Measurements from ENCODE around the gene CPED1. TPM values are rescaled to one million over a fixed set of nuclear protein-coding genes. Genes with fewer than 3 reads are reported as not detected.

The CPED1 gene
- total RNA-seq, 2 experiments from 2014 or later = not detected

DNA sequence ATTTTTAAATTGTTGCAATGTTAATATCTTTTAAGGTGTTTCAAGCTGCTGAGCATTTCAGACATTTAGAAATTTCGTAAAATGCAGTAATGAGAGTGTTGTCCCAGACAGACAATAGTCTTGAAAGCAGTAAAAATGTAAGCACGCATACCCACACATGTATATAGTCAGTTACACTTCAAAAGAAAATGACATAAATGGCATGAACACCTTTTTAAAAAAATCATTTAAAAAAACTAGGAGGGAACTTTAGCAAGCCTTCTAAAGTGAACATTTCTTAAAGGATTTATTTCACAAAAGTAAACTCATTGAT lies 51.0 kb downstream of the CPED1 start:
- Histone ChIP-seq H3K4me3 (ENCODE audit: low read depth, low read length, poor library complexity, severe bottlenecking) (no peak overlapping the region), H3K27ac (ENCODE audit: low read depth, low read length, poor library complexity, severe bottlenecking) (no peak overlapping the region), H2AFZ (ENCODE audit: low read length) (no peak overlapping the region), H3K9me3 (ENCODE audit: low read length) (no peaks in the 10 kb centered on the region), H3K9me2 (ENCODE audit: insufficient read depth, low read length) (no peaks in the 10 kb centered on the region), H3K79me2 (ENCODE audit: insufficient read depth, low read depth, low read length) (no peaks in the 10 kb centered on the region), H3K4me1 (ENCODE audit: insufficient read depth, low read length, poor library complexity, severe bottlenecking) (no peaks in the 10 kb centered on the region), H3K36me3 (ENCODE audit: insufficient read depth, low read length) (no peaks in the 10 kb centered on the region), H3K4me2 (ENCODE audit: low read length) (no peak overlapping the region), H4K20me1 (ENCODE audit: insufficient read depth, low read length) (no peaks in the 10 kb centered on the region)
- POLR2A ChIA-PET = interaction anchor here (0.7 to 1.2 kb wide), 2 partner anchors 13 to 88 kb away, joined by 3 to 4 read pairs; no protein-coding TSS in a partner anchor
- intact Hi-C loops (cut with micrococcal nuclease; ENCODE audit: unreplicated experiment) = no loop called here
- TF ChIP-seq EZH2phosphoT487 (IDR thresholded peaks at IDR 0.05; ENCODE audit: borderline replicate concordance, low read depth, low read length) = no peak
- TF ChIP-seq, protein P1, sequence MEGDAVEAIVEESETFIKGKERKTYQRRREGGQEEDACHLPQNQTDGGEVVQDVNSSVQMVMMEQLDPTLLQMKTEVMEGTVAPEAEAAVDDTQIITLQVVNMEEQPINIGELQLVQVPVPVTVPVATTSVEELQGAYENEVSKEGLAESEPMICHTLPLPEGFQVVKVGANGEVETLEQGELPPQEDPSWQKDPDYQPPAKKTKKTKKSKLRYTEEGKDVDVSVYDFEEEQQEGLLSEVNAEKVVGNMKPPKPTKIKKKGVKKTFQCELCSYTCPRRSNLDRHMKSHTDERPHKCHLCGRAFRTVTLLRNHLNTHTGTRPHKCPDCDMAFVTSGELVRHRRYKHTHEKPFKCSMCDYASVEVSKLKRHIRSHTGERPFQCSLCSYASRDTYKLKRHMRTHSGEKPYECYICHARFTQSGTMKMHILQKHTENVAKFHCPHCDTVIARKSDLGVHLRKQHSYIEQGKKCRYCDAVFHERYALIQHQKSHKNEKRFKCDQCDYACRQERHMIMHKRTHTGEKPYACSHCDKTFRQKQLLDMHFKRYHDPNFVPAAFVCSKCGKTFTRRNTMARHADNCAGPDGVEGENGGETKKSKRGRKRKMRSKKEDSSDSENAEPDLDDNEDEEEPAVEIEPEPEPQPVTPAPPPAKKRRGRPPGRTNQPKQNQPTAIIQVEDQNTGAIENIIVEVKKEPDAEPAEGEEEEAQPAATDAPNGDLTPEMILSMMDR (conservative IDR thresholded peaks at IDR 0.05; ENCODE audit: low read length) = no peak
- DNase-seq (ENCODE audit: low spot score) = no peak
- CTCF ChIA-PET (ENCODE audit: unreplicated experiment) = no interaction called here
- BruUV-seq (replicated peaks) = no TSS peak

DNA sequence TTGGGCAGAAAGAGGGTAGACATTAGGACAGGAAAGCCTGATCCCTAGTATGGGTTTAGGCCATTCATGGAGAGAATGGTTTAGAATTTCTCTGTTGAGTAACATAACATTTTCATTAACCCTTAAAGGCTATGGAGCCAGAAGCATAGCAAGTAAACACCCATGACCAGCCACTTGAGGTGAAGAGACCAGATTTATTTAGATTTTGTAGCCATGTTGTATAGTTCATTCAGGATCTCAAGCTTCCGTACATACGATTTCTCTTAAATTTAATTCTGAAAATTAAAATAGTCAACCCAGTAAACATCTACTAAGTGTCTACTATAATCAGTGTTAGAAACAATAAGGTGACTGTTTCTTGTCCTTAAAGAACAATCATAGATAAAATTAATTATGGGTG lies 51.5 kb downstream of the CPED1 start:
- TF ChIP-seq, protein P1 (conservative IDR thresholded peaks at IDR 0.05; ENCODE audit: low read length) = no peak
- no peak for TF ChIP-seq EZH2phosphoT487 (IDR thresholded peaks at IDR 0.05; ENCODE audit: borderline replicate concordance, low read depth, low read length)
- no peaks in the 10 kb centered on the region for H3K79me2 ChIP-seq (ENCODE audit: insufficient read depth, low read depth, low read length)
- no peaks in the 10 kb centered on the region for H4K20me1 ChIP-seq (ENCODE audit: insufficient read depth, low read length)
- H3K9me2 ChIP-seq (ENCODE audit: insufficient read depth, low read length) = no peaks in the 10 kb centered on the region
- H3K4me2 ChIP-seq (ENCODE audit: low read length) = no peak overlapping the region
- ChIA-PET POLR2A (interaction anchor here (0.5 to 1.2 kb wide), 3 partner anchors 13 to 88 kb away, joined by 3 to 4 read pairs (median 3); no protein-coding TSS in a partner anchor), CTCF (ENCODE audit: unreplicated experiment) (no interaction called here)
- no peaks in the 10 kb centered on the region for H3K4me1 ChIP-seq (ENCODE audit: insufficient read depth, low read length, poor library complexity, severe bottlenecking)
- H3K36me3 ChIP-seq (ENCODE audit: insufficient read depth, low read length) = no peaks in the 10 kb centered on the region
- no peak for DNase-seq (ENCODE audit: low spot score)
- H3K9me3 ChIP-seq (ENCODE audit: low read length) = no peaks in the 10 kb centered on the region
- no peak overlapping the region for H3K27ac ChIP-seq (ENCODE audit: low read depth, low read length, poor library complexity, severe bottlenecking)
- no peak overlapping the region for H2AFZ ChIP-seq (ENCODE audit: low read length)
- BruUV-seq (replicated peaks) = no TSS peak
- intact Hi-C loops (cut with micrococcal nuclease; ENCODE audit: unreplicated experiment) = no loop called here
- H3K4me3 ChIP-seq (ENCODE audit: low read depth, low read length, poor library complexity, severe bottlenecking) = no peak overlapping the region

DNA sequence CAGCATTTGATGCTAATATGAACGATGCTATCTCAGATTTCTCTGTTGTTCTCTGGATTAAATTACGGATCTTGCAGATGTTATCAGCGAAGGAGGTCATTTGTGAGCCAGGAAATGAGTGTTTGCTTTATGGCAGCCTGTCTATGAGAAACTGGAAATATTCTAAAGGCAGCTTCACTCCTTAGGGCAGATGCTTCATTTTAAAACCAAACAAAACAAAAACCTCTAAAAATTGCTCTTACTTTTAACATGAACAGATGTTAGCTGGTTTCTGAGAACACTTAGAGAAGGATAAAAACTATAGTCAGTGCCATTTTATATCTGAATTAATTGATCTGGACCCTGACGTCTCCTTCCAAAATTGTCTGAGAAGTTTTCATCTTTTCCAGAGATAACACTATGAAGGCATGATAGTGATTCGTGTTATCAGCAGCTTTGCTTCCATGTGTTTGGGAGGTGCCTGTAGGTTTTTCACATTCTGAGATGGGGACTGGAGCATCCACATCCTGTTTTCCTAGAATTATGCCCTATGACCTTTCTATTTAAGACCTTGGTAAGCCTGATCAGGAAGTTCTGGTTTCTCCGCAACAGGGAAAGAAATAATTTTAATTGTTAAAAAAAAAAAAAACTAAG lies 53.1 kb downstream of the CPED1 start:
- H4K20me1 ChIP-seq (ENCODE audit: insufficient read depth, low read length) = no peaks in the 10 kb centered on the region
- no peak overlapping the region for H3K4me2 ChIP-seq (ENCODE audit: low read length)
- no peaks in the 10 kb centered on the region for H3K9me2 ChIP-seq (ENCODE audit: insufficient read depth, low read length)
- intact Hi-C loops (cut with micrococcal nuclease; ENCODE audit: unreplicated experiment) = no loop called here
- H3K27ac ChIP-seq (ENCODE audit: low read depth, low read length, poor library complexity, severe bottlenecking) = no peak overlapping the region
- H3K4me3 ChIP-seq (ENCODE audit: low read depth, low read length, poor library complexity, severe bottlenecking) = no peak overlapping the region
- ChIA-PET CTCF (ENCODE audit: unreplicated experiment) (no interaction called here), POLR2A (interaction anchor here (0.7 to 1.1 kb wide), 2 partner anchors 13 to 17 kb away, joined by 3 to 4 read pairs; no protein-coding TSS in a partner anchor)
- DNase-seq (ENCODE audit: low spot score) = no peak
- no TSS peak for BruUV-seq (replicated peaks)
- H3K36me3 ChIP-seq (ENCODE audit: insufficient read depth, low read length) = no peaks in the 10 kb centered on the region
- H3K9me3 ChIP-seq (ENCODE audit: low read length) = no peaks in the 10 kb centered on the region
- no peaks in the 10 kb centered on the region for H3K4me1 ChIP-seq (ENCODE audit: insufficient read depth, low read length, poor library complexity, severe bottlenecking)
- no peak overlapping the region for H2AFZ ChIP-seq (ENCODE audit: low read length)
- TF ChIP-seq, protein P1 (conservative IDR thresholded peaks at IDR 0.05; ENCODE audit: low read length) = no peak
- TF ChIP-seq EZH2phosphoT487 (IDR thresholded peaks at IDR 0.05; ENCODE audit: borderline replicate concordance, low read depth, low read length) = no peak
- no peaks in the 10 kb centered on the region for H3K79me2 ChIP-seq (ENCODE audit: insufficient read depth, low read depth, low read length)

Measured in OCI-LY7 (cell line).